ENCODE results near the gene GBX1. TPM values are rescaled to one million over a fixed set of nuclear protein-coding genes. Genes with fewer than 3 reads are reported as not detected.

The GBX1 gene
- total RNA-seq, 2 donors from 2014 or later = not detected

DNA sequence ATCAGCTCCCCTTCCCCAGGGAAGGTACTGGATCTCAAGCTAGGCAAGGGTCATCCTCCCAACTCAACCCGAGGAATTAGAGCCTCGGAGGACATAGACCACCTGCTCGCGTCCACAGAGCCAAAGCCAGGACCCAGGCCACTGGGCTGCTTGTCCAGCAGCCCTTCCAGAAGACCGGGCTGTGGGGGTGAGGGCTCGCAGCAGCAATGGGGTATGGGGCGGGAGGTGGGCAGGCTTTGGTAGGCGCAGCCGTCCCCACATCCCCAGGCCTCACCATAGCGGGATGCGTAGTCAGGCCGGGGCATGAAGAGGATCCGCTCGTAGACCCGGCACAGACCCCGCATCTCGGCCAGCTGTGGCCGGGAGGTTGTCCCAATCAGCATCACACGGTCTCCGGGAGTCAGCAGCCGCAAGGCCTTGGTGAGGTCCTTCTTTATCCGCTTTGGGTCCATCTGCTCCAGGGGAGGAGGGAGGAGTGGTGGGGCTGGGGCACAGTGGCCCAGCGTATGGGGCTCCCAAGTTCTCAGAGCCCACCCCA lies 24.6 kb upstream of the GBX1 start:
- H3K4me3 ChIP-seq (ENCODE audit: low read length) = no peak overlapping the region
- TF ChIP-seq, protein P1, sequence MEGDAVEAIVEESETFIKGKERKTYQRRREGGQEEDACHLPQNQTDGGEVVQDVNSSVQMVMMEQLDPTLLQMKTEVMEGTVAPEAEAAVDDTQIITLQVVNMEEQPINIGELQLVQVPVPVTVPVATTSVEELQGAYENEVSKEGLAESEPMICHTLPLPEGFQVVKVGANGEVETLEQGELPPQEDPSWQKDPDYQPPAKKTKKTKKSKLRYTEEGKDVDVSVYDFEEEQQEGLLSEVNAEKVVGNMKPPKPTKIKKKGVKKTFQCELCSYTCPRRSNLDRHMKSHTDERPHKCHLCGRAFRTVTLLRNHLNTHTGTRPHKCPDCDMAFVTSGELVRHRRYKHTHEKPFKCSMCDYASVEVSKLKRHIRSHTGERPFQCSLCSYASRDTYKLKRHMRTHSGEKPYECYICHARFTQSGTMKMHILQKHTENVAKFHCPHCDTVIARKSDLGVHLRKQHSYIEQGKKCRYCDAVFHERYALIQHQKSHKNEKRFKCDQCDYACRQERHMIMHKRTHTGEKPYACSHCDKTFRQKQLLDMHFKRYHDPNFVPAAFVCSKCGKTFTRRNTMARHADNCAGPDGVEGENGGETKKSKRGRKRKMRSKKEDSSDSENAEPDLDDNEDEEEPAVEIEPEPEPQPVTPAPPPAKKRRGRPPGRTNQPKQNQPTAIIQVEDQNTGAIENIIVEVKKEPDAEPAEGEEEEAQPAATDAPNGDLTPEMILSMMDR (conservative IDR thresholded peaks at IDR 0.05) = no peak
- DNase-seq = no peak
- no peaks in the 10 kb centered on the region for H3K36me3 ChIP-seq (ENCODE audit: control insufficient read depth, insufficient read depth, low read length)
- Mint-ChIP-seq H3K4me3 (no peak overlapping the region), H3K27ac (no peak overlapping the region), H3K27me3 (ENCODE audit: insufficient read depth) (peaks cover 15% of the 10 kb centered on the region), H3K36me3 (ENCODE audit: low read depth) (no peaks in the 10 kb centered on the region), H3K9me3 (no peaks in the 10 kb centered on the region), H3K4me1 (no peaks in the 10 kb centered on the region)
- WGBS, 2 experiments (ENCODE audit: insufficient coverage in 1 of 2, insufficient read length in 1 of 2) = 97 to 99% methylated on average over 12 to 22 of the region's 23 CpGs
- peaks cover 9% of the 10 kb centered on the region for H3K27me3 ChIP-seq (ENCODE audit: control insufficient read depth, insufficient read depth, low read length, poor library complexity, severe bottlenecking)
- H3K9me3 ChIP-seq (ENCODE audit: control insufficient read depth, low read length) = no peaks in the 10 kb centered on the region
- H3K9ac ChIP-seq (ENCODE audit: extremely low read depth, low read length, poor library complexity, severe bottlenecking) = no peak overlapping the region
- H3K27ac ChIP-seq (ENCODE audit: low read depth, low read length) = no peak overlapping the region
- no peaks in the 10 kb centered on the region for H3K4me1 ChIP-seq (ENCODE audit: control insufficient read depth, insufficient read depth, low read length)

GRCh38 chr7:151191544-151191943 lies 24.1 kb upstream of the GBX1 start:
- H3K9me3 ChIP-seq (ENCODE audit: control insufficient read depth, low read length) = no peaks in the 10 kb centered on the region
- no peak overlapping the region for H3K27ac Mint-ChIP-seq
- no peak overlapping the region for H3K9ac ChIP-seq (ENCODE audit: extremely low read depth, low read length, poor library complexity, severe bottlenecking)
- H3K27me3 Mint-ChIP-seq (ENCODE audit: insufficient read depth) = peaks cover 15% of the 10 kb centered on the region
- TF ChIP-seq, protein P1 (conservative IDR thresholded peaks at IDR 0.05) = peak; percentile 12
- no peak overlapping the region for H3K27ac ChIP-seq (ENCODE audit: low read depth, low read length)
- 92 to 95% methylated on average over 10 to 12 of the region's 12 CpGs for WGBS, 2 experiments (ENCODE audit: insufficient coverage in 1 of 2, insufficient read length in 1 of 2)
- H3K4me1 Mint-ChIP-seq = no peaks in the 10 kb centered on the region
- H3K9me3 Mint-ChIP-seq = no peaks in the 10 kb centered on the region
- H3K36me3 ChIP-seq (ENCODE audit: control insufficient read depth, insufficient read depth, low read length) = no peaks in the 10 kb centered on the region
- H3K4me1 ChIP-seq (ENCODE audit: control insufficient read depth, insufficient read depth, low read length) = no peaks in the 10 kb centered on the region
- no peaks in the 10 kb centered on the region for H3K36me3 Mint-ChIP-seq (ENCODE audit: low read depth)
- peaks cover 9% of the 10 kb centered on the region for H3K27me3 ChIP-seq (ENCODE audit: control insufficient read depth, insufficient read depth, low read length, poor library complexity, severe bottlenecking)
- no peak for DNase-seq
- no peak overlapping the region for H3K4me3 ChIP-seq (ENCODE audit: low read length)
- no peak overlapping the region for H3K4me3 Mint-ChIP-seq

DNA sequence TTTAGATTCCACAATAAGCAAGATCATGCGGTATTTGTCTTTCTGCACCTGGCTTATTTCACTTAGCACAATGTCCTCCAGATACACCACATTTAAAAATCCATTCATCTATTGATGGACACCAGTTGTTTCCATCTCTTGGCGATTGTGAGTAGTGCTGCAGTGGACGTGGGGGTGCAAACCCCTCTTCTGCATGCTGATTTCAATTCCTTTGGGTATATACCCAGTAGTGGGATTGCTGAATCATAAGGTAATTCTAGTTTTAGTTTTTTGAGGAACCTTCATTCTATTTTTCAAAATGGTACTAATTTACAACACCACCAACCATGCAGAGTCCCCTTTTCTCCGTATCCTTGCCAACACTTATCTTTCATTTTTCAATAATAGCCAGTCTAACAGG lies 21.5 kb upstream of the GBX1 start:
- H3K4me3 Mint-ChIP-seq = no peak overlapping the region
- no peak for DNase-seq
- H3K27ac ChIP-seq (ENCODE audit: low read depth, low read length) = no peak overlapping the region
- H3K27me3 ChIP-seq (ENCODE audit: control insufficient read depth, insufficient read depth, low read length, poor library complexity, severe bottlenecking) = peaks cover 9% of the 10 kb centered on the region
- H3K27me3 Mint-ChIP-seq (ENCODE audit: insufficient read depth) = peaks cover 18% of the 10 kb centered on the region
- no peak overlapping the region for H3K4me3 ChIP-seq (ENCODE audit: low read length)
- TF ChIP-seq, protein P1 (conservative IDR thresholded peaks at IDR 0.05) = no peak
- H3K27ac Mint-ChIP-seq = no peak overlapping the region
- 94 to 100% methylated on average over 1 to 4 of the region's 4 CpGs for WGBS, 2 experiments (ENCODE audit: insufficient coverage in 1 of 2, insufficient read length in 1 of 2)
- H3K36me3 ChIP-seq (ENCODE audit: control insufficient read depth, insufficient read depth, low read length) = no peaks in the 10 kb centered on the region
- no peaks in the 10 kb centered on the region for H3K4me1 Mint-ChIP-seq
- no peaks in the 10 kb centered on the region for H3K36me3 Mint-ChIP-seq (ENCODE audit: low read depth)
- H3K9ac ChIP-seq (ENCODE audit: extremely low read depth, low read length, poor library complexity, severe bottlenecking) = no peak overlapping the region
- H3K9me3 Mint-ChIP-seq = no peaks in the 10 kb centered on the region
- H3K4me1 ChIP-seq (ENCODE audit: control insufficient read depth, insufficient read depth, low read length) = no peaks in the 10 kb centered on the region
- no peaks in the 10 kb centered on the region for H3K9me3 ChIP-seq (ENCODE audit: control insufficient read depth, low read length)

Measured in endodermal cell (in vitro differentiated cells).